HCT116 (cell line): Measurements from ENCODE around the gene MEGF10. TPM values are rescaled to one million over a fixed set of nuclear protein-coding genes. Genes with fewer than 3 reads are reported as not detected.

Source experiments
- ATAC-seq: fragments of 200-7000 bp; cut with Tn5 transposase; 2 replicates; pipeline ENCODE4 v1.9.1; 2020; ENCODE audit warnings: mild to moderate bottlenecking, moderate library complexity
- BruUV-seq: library from RNA; stranded (reverse); fragments of 400-500 nt; replicated peaks from 2 replicates; lab custom pipeline; 2021; lab: Mats Ljungman, UMichigan
- CTCF ChIA-PET: fragments of 300-600 bp; sonication (Branson Sonifier 250); formaldehyde crosslinking; loops from one replicate; lab custom pipeline; 2021; ENCODE audit warnings: antibody characterized with exemption; lab: Charles Lee
- POLR2A ChIA-PET: fragments of 300-600, 350-600 bp; sonication (Branson Sonifier 250); formaldehyde crosslinking; loops from one replicate; lab custom pipeline; 2021; ENCODE audit warnings: antibody characterized with exemption; lab: Charles Lee
- RAD21 ChIA-PET, 2 experiments: fragments of 300-600 bp; sonication (Branson Sonifier 250); formaldehyde crosslinking; loops; one replicate each; lab custom pipeline; 2023; ENCODE audit warnings: low total read pairs in 2 of 2; ENCODE audit not compliant: uncharacterized antibody in 2 of 2, unreplicated experiment in 2 of 2, low non-redundant PET in 1 of 2; lab: Charles Lee
- DNase-seq: peaks from one replicate; pipeline ENCODE4 v3.0.0-alpha.2; 2010; ENCODE audit warnings: low read depth, low spot score
- H2AFZ ChIP-seq: fragments of 200-600 bp; shearing (Covaris generic), sonication (generic); 2 replicates; pipeline ENCODE4 v1.6.1; 2017; ENCODE audit warnings: low read depth, mixed run types, mixed read lengths, antibody characterized with exemption, low read length; ENCODE audit not compliant: poor library complexity, severe bottlenecking
- H3K27ac ChIP-seq: 2 replicates; pipeline ENCODE4 v1.5.1; 2012; ENCODE audit warnings: low read depth, low read length
- H3K27me3 ChIP-seq: fragments of 200-600 bp; sonication (generic); 2 replicates; pipeline ENCODE4 v1.6.1; 2016; ENCODE audit warnings: mixed run types, low read length, mixed read lengths; ENCODE audit not compliant: insufficient read depth
- H3K36me3 ChIP-seq, 2 experiments: fragments of 200-500 bp in 1 of 2; fragments of 200-600 bp in 1 of 2; sonication (Bioruptor generic) in 1 of 2; sonication (generic) in 1 of 2; 2 replicates each; pipeline versions ENCODE4 v1.5.1 to v1.6.1; 2014 to 2016; ENCODE audit warnings: low read length in 2 of 2, inconsistent platforms in 1 of 2, mixed read lengths in 1 of 2, mixed run types in 1 of 2; ENCODE audit not compliant: insufficient read depth in 2 of 2, control insufficient read depth in 1 of 2
- H3K4me1 ChIP-seq, 2 experiments: fragments of 200-600 bp in 1 of 2; sonication (generic) in 1 of 2; 2 replicates each; pipeline versions ENCODE4 v1.5.1 to v1.6.1; 2012 to 2017; ENCODE audit warnings: low read length in 2 of 2, inconsistent platforms in 1 of 2, mild to moderate bottlenecking in 1 of 2, mixed read lengths in 1 of 2, mixed run types in 1 of 2, moderate library complexity in 1 of 2; ENCODE audit not compliant: insufficient read depth in 2 of 2, control insufficient read depth in 1 of 2
- H3K4me2 ChIP-seq: fragments of 200-600 bp; sonication (generic); 2 replicates; pipeline ENCODE4 v1.6.1; 2017; ENCODE audit warnings: mixed run types, low read length, mixed read lengths
- H3K4me3 ChIP-seq, 2 experiments: fragments of 200-600 bp in 1 of 2; sonication (generic) in 1 of 2; replicated peaks in 1 of 2; 2 replicates each; pipeline ENCODE4 v1.5.1; 2011 to 2016; ENCODE audit warnings: low read length in 2 of 2, control low read depth in 1 of 2, low read depth in 1 of 2, mild to moderate bottlenecking in 1 of 2, mixed read lengths in 1 of 2, mixed run types in 1 of 2
- H3K79me2 ChIP-seq: fragments of 200-600 bp; sonication (generic); 2 replicates; pipeline ENCODE4 v1.6.1; 2017; ENCODE audit warnings: mild to moderate bottlenecking, mixed run types, low read length, moderate library complexity, mixed read lengths; ENCODE audit not compliant: insufficient read depth
- H3K9ac ChIP-seq: fragments of 200-600 bp; sonication (generic); 2 replicates; pipeline ENCODE4 v1.6.1; 2016; ENCODE audit warnings: low read length, mixed read lengths
- H3K9me2 ChIP-seq: fragments of 200-600 bp; sonication (generic), shearing (Covaris generic); 2 replicates; pipeline ENCODE4 v1.6.1; 2017; ENCODE audit warnings: mixed run types, mild to moderate bottlenecking, moderate library complexity; ENCODE audit not compliant: insufficient read depth
- H3K9me3 ChIP-seq, 2 experiments: fragments of 200-500 bp in 1 of 2; fragments of 200-600 bp in 1 of 2; sonication (Bioruptor generic) in 1 of 2; sonication (generic) in 1 of 2; 2 replicates each; pipeline ENCODE4 v1.6.1; 2014 to 2017; ENCODE audit warnings: low read length in 2 of 2, mixed read lengths in 2 of 2, inconsistent platforms in 1 of 2, low read depth in 1 of 2, mild to moderate bottlenecking in 1 of 2, mixed run types in 1 of 2, moderate library complexity in 1 of 2; ENCODE audit not compliant: control insufficient read depth in 1 of 2, insufficient read depth in 1 of 2
- H4K20me1 ChIP-seq: fragments of 200-600 bp; sonication (generic), shearing (Covaris generic); 2 replicates; pipeline ENCODE4 v1.6.1; 2017; ENCODE audit warnings: mixed run types, mild to moderate bottlenecking, moderate library complexity; ENCODE audit not compliant: insufficient read depth
- EGR1 ChIP-seq: IDR thresholded peaks from 2 replicates; pipeline ENCODE4 v1.6.1; 2012; ENCODE audit warnings: low read depth
- EZH2 ChIP-seq: fragments of 200-600 bp; sonication (generic); IDR thresholded peaks from 2 replicates; pipeline ENCODE4 v1.6.1; 2017; ENCODE audit warnings: antibody characterized with exemption, mixed run types
- EZH2phosphoT487 ChIP-seq: fragments of 200-600 bp; IDR thresholded peaks from 2 replicates; pipeline ENCODE4 v1.6.1; 2018; ENCODE audit warnings: antibody characterized with exemption, borderline replicate concordance
- POLR2A ChIP-seq: IDR thresholded peaks from 2 replicates; pipeline ENCODE4 v1.7.0; 2011; ENCODE audit warnings: borderline replicate concordance; ENCODE audit not compliant: insufficient read depth, insufficient read length; ENCODE audit errors: extremely low read depth
- POLR2AphosphoS5 ChIP-seq: IDR thresholded peaks from 2 replicates; pipeline ENCODE4 v1.6.1; 2011; ENCODE audit warnings: mild to moderate bottlenecking, low read depth, low read length, moderate library complexity
- SIN3A ChIP-seq: IDR thresholded peaks from 2 replicates; pipeline ENCODE4 v1.6.1; 2012; ENCODE audit warnings: low read depth
- SP1 ChIP-seq: IDR thresholded peaks from 2 replicates; pipeline ENCODE4 v1.6.1; 2012; ENCODE audit warnings: low read depth
- SRF ChIP-seq: IDR thresholded peaks from 2 replicates; pipeline ENCODE4 v1.6.1; 2012; ENCODE audit warnings: low read depth
- TCF7L2 ChIP-seq: IDR thresholded peaks from 2 replicates; pipeline ENCODE4 v1.7.0; 2011; ENCODE audit warnings: borderline replicate concordance, inconsistent platforms; ENCODE audit not compliant: insufficient read depth, insufficient read length; ENCODE audit errors: extremely low read depth
- YY1 ChIP-seq: IDR thresholded peaks from 2 replicates; pipeline ENCODE4 v1.6.1; 2011; ENCODE audit warnings: low read length, low read depth, moderate library complexity, mild to moderate bottlenecking; ENCODE audit not compliant: insufficient replicate concordance; ENCODE audit errors: extremely low read depth
- intact Hi-C: fragments of 100-400 bp; cut with micrococcal nuclease; formaldehyde crosslinking; loops from 2 replicates; pipeline ENCODE4 v1.10.0; 2022
- total RNA-seq: library from RNA; stranded (reverse); gene quantifications from one replicate; pipeline ENCODE4 v1.2.1, GENCODE V29; 2021; ENCODE audit not compliant: unreplicated experiment
- TF ChIP-seq, protein P1 (sequence below): IDR thresholded peaks from 2 replicates; pipeline ENCODE4 v1.6.1; 2012
- TF ChIP-seq, protein P2 (sequence below): IDR thresholded peaks from 2 replicates; pipeline ENCODE4 v1.6.1; 2012
- TF ChIP-seq, protein P3 (sequence below): IDR thresholded peaks from 2 replicates; pipeline ENCODE4 v1.6.1; 2012; ENCODE audit warnings: low read depth
- TF ChIP-seq, protein P4 (sequence below), 3 experiments: fragments of 200-600 bp in 1 of 3; sonication (generic) in 1 of 3; IDR thresholded peaks in 2 of 3; conservative IDR thresholded peaks in 1 of 3; 2 replicates each; pipeline ENCODE4 v1.5.1; 2012 to 2017; ENCODE audit warnings: low read depth in 2 of 3, low read length in 2 of 3, antibody characterized with exemption in 1 of 3, borderline replicate concordance in 1 of 3, control low read depth in 1 of 3, mild to moderate bottlenecking in 1 of 3, mixed read lengths in 1 of 3, mixed run types in 1 of 3, moderate library complexity in 1 of 3; ENCODE audit not compliant: insufficient read depth in 1 of 3
- TF ChIP-seq, protein P5 (sequence below): IDR thresholded peaks from 2 replicates; pipeline ENCODE4 v1.6.1; 2011; ENCODE audit warnings: mild to moderate bottlenecking, low read length, moderate library complexity; ENCODE audit not compliant: insufficient replicate concordance; ENCODE audit errors: extremely low read depth

The MEGF10 gene
- total RNA-seq, 1 experiment from 2014 or later, result 0.02 TPM

DNA sequence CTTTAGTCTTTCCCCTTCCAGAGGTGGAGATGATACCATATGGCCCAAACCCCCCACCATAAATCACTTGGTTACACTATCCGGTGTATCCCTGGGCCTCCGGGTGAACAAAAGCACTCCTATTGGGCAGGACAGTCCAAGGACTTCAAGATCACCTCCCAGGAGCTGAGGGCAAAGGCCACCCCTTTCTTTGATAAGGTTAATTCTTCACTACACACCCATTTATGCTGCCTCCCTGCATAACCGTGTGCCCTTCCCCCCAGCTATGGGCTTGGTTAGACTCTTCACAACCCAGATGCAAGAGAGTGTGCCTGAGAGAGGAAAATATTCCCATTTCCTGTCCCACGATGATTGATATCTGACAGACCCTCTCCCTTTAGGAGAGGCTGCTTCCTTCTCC, 162.0 kb downstream of the MEGF10 start:
- Histone ChIP-seq H3K4me2 (no peak overlapping the region), H3K9me3 (no peaks in the 10 kb centered on the region), H3K79me2 (no peaks in the 10 kb centered on the region), H2AFZ (no peak overlapping the region), H3K9me2 (no peaks in the 10 kb centered on the region), H3K36me3 (no peaks in the 10 kb centered on the region), H3K9ac (no peak overlapping the region), H3K4me1 (no peaks in the 10 kb centered on the region), H3K27ac (no peak overlapping the region), H3K27me3 (no peaks in the 10 kb centered on the region), H3K4me3 (no peak overlapping the region), H4K20me1 (no peaks in the 10 kb centered on the region)
- ChIA-PET CTCF (no interaction called here), POLR2A (no interaction called here), RAD21 (no interaction called here)
- ATAC-seq (no peak), DNase-seq (no peak)
- TF ChIP-seq SRF, result no peak
- no peak for TF ChIP-seq EZH2
- TF ChIP-seq TCF7L2, result no peak
- TF ChIP-seq, protein P1, sequence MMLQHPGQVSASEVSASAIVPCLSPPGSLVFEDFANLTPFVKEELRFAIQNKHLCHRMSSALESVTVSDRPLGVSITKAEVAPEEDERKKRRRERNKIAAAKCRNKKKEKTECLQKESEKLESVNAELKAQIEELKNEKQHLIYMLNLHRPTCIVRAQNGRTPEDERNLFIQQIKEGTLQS, result no peak
- TF ChIP-seq SIN3A, result no peak
- TF ChIP-seq, protein P2, sequence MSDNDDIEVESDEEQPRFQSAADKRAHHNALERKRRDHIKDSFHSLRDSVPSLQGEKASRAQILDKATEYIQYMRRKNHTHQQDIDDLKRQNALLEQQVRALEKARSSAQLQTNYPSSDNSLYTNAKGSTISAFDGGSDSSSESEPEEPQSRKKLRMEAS, result no peak
- no peak for TF ChIP-seq YY1
- TF ChIP-seq EGR1, result no peak
- TF ChIP-seq POLR2AphosphoS5, result no peak
- TF ChIP-seq, protein P3, sequence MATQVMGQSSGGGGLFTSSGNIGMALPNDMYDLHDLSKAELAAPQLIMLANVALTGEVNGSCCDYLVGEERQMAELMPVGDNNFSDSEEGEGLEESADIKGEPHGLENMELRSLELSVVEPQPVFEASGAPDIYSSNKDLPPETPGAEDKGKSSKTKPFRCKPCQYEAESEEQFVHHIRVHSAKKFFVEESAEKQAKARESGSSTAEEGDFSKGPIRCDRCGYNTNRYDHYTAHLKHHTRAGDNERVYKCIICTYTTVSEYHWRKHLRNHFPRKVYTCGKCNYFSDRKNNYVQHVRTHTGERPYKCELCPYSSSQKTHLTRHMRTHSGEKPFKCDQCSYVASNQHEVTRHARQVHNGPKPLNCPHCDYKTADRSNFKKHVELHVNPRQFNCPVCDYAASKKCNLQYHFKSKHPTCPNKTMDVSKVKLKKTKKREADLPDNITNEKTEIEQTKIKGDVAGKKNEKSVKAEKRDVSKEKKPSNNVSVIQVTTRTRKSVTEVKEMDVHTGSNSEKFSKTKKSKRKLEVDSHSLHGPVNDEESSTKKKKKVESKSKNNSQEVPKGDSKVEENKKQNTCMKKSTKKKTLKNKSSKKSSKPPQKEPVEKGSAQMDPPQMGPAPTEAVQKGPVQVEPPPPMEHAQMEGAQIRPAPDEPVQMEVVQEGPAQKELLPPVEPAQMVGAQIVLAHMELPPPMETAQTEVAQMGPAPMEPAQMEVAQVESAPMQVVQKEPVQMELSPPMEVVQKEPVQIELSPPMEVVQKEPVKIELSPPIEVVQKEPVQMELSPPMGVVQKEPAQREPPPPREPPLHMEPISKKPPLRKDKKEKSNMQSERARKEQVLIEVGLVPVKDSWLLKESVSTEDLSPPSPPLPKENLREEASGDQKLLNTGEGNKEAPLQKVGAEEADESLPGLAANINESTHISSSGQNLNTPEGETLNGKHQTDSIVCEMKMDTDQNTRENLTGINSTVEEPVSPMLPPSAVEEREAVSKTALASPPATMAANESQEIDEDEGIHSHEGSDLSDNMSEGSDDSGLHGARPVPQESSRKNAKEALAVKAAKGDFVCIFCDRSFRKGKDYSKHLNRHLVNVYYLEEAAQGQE, result no peak
- no peak for TF ChIP-seq POLR2A
- TF ChIP-seq, protein P4, sequence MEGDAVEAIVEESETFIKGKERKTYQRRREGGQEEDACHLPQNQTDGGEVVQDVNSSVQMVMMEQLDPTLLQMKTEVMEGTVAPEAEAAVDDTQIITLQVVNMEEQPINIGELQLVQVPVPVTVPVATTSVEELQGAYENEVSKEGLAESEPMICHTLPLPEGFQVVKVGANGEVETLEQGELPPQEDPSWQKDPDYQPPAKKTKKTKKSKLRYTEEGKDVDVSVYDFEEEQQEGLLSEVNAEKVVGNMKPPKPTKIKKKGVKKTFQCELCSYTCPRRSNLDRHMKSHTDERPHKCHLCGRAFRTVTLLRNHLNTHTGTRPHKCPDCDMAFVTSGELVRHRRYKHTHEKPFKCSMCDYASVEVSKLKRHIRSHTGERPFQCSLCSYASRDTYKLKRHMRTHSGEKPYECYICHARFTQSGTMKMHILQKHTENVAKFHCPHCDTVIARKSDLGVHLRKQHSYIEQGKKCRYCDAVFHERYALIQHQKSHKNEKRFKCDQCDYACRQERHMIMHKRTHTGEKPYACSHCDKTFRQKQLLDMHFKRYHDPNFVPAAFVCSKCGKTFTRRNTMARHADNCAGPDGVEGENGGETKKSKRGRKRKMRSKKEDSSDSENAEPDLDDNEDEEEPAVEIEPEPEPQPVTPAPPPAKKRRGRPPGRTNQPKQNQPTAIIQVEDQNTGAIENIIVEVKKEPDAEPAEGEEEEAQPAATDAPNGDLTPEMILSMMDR (IDR thresholded peaks at IDR 0.05 in 2 of 3, conservative IDR thresholded peaks at IDR 0.05 in 1 of 3; ENCODE audit: borderline replicate concordance in 1 of 3, insufficient read depth in 1 of 3, low read depth in 2 of 3, low read length in 2 of 3), result no peak
- TF ChIP-seq EZH2phosphoT487, result no peak
- no peak for TF ChIP-seq SP1
- TF ChIP-seq, protein P5, sequence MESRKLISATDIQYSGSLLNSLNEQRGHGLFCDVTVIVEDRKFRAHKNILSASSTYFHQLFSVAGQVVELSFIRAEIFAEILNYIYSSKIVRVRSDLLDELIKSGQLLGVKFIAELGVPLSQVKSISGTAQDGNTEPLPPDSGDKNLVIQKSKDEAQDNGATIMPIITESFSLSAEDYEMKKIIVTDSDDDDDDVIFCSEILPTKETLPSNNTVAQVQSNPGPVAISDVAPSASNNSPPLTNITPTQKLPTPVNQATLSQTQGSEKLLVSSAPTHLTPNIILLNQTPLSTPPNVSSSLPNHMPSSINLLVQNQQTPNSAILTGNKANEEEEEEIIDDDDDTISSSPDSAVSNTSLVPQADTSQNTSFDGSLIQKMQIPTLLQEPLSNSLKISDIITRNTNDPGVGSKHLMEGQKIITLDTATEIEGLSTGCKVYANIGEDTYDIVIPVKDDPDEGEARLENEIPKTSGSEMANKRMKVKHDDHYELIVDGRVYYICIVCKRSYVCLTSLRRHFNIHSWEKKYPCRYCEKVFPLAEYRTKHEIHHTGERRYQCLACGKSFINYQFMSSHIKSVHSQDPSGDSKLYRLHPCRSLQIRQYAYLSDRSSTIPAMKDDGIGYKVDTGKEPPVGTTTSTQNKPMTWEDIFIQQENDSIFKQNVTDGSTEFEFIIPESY, result no peak
- intact Hi-C loops, result no loop called here
- no TSS peak for BruUV-seq
